Type B pancreatic cell (in vitro differentiated cells): ENCODE data around the gene WNT3. TPM values are rescaled to one million over a fixed set of nuclear protein-coding genes. Genes with fewer than 3 reads are reported as not detected.
A peak's percentile ranks its signal among the peaks of the same experiment; 100 is the strongest.

ENCODE experiments used
- DNase-seq: peaks from one replicate; pipeline ENCODE4 v3.0.0; 2021; ENCODE audit warnings: mixed read lengths; ENCODE audit not compliant: unreplicated experiment; ENCODE audit errors: extremely low spot score
- H3K27ac Mint-ChIP-seq: 2 replicates; pipeline ENCODE4 v1.8.0; 2021; ENCODE audit warnings: mild to moderate bottlenecking, mixed read lengths
- H3K27me3 Mint-ChIP-seq: 2 replicates; pipeline ENCODE4 v1.8.0; 2021; ENCODE audit warnings: mixed read lengths
- H3K36me3 Mint-ChIP-seq: 2 replicates; pipeline ENCODE4 v1.8.0; 2021; ENCODE audit warnings: mixed read lengths
- H3K4me1 Mint-ChIP-seq: one replicate; pipeline ENCODE4 v1.8.0; 2021; ENCODE audit warnings: mixed read lengths; ENCODE audit not compliant: unreplicated experiment
- H3K4me3 Mint-ChIP-seq: 2 replicates; pipeline ENCODE4 v1.8.0; 2021; ENCODE audit warnings: mild to moderate bottlenecking, mixed read lengths
- H3K9me3 Mint-ChIP-seq: 2 replicates; pipeline ENCODE4 v1.8.0; 2021; ENCODE audit warnings: mixed read lengths
- CTCF ChIP-seq: fragments of 200-600 bp; sonication (generic); conservative IDR thresholded peaks from 2 replicates; pipeline ENCODE4 v1.5.0; 2021; ENCODE audit warnings: antibody characterized with exemption, mild to moderate bottlenecking
- total RNA-seq: library from RNA; stranded (reverse); gene quantifications from 2 replicates; pipeline ENCODE4 v1.2.1, GENCODE V29; 2021; ENCODE audit warnings: low replicate concordance

WNT3 gene
- total RNA-seq, 1 donor from 2014 or later: 14.1 TPM

- H3K36me3 Mint-ChIP-seq: peaks cover 4% of the 10 kb centered on the region
- peaks cover 39% of the 10 kb centered on the region for H3K27me3 Mint-ChIP-seq
- peak overlapping the region; percentile 63 for H3K4me3 Mint-ChIP-seq
- H3K4me1 Mint-ChIP-seq: peaks cover 52% of the 10 kb centered on the region
- H3K27ac Mint-ChIP-seq: peak overlapping the region; percentile 37
- no peaks in the 10 kb centered on the region for H3K9me3 Mint-ChIP-seq
- TF ChIP-seq CTCF: no peak
- no peak for DNase-seq
Observed at GRCh38 chr17:46814446-46814845, 4.0 kb downstream of the WNT3 start.

- Mint-ChIP-seq H3K4me3 (peak overlapping the region; percentile 63), H3K36me3 (peaks cover 4% of the 10 kb centered on the region), H3K27me3 (peaks cover 36% of the 10 kb centered on the region), H3K9me3 (no peaks in the 10 kb centered on the region), H3K27ac (peak overlapping the region; percentile 37), H3K4me1 (peaks cover 57% of the 10 kb centered on the region)
- TF ChIP-seq CTCF: no peak
- no peak for DNase-seq
Observed at GRCh38 chr17:46813920-46814319, 4.6 kb downstream of the WNT3 start.

DNA sequence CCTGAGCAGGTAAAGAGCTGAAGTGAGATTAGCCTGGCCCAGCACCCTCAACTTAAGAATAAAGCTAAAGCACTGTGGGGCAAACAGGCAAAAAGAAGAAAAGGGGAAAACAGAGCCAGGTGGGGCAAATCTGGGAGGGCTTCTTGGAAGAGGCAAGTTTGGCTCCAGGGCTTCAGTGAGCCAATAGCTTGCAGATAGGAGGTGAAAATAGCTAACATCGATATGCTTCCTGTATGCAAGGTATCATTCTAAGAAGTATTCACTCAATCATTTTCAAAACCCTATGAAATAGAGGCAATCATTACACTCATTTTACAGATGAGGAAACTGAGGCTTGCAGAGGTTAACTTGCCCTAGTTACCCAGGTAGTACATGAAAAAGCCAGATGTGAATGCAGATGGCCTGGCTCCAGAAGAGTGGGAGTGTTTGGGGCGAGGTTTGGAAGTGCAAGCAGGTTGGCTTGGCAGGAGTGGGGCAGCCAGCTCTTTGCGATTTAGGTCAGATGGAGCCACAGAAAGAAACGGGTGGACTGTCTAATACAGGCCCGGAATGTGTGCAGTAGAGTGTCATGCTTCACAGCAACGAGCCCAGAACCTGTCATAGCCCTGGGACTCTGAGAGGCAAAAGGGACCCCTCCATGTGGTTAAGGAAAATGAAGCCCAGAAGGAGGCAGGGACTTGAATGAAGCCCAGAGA, 5.7 kb downstream of the WNT3 start:
- H3K4me1 Mint-ChIP-seq: peaks cover 64% of the 10 kb centered on the region
- H3K36me3 Mint-ChIP-seq: peaks cover 4% of the 10 kb centered on the region
- DNase-seq: no peak
- peaks cover 28% of the 10 kb centered on the region for H3K27me3 Mint-ChIP-seq
- TF ChIP-seq CTCF: no peak
- peak overlapping the region; percentile 57 for H3K4me3 Mint-ChIP-seq
- no peaks in the 10 kb centered on the region for H3K9me3 Mint-ChIP-seq
- H3K27ac Mint-ChIP-seq: peak overlapping the region; percentile 62

- peak overlapping the region; percentile 55 for H3K4me3 Mint-ChIP-seq
- peaks cover 4% of the 10 kb centered on the region for H3K36me3 Mint-ChIP-seq
- no peak for TF ChIP-seq CTCF
- H3K4me1 Mint-ChIP-seq: peaks cover 61% of the 10 kb centered on the region
- peaks cover 21% of the 10 kb centered on the region for H3K27me3 Mint-ChIP-seq
- DNase-seq: no peak
- H3K9me3 Mint-ChIP-seq: no peaks in the 10 kb centered on the region
- H3K27ac Mint-ChIP-seq: peak overlapping the region; percentile 62
Observed at GRCh38 chr17:46811978-46812583, 6.4 kb downstream of the WNT3 start.

DNA sequence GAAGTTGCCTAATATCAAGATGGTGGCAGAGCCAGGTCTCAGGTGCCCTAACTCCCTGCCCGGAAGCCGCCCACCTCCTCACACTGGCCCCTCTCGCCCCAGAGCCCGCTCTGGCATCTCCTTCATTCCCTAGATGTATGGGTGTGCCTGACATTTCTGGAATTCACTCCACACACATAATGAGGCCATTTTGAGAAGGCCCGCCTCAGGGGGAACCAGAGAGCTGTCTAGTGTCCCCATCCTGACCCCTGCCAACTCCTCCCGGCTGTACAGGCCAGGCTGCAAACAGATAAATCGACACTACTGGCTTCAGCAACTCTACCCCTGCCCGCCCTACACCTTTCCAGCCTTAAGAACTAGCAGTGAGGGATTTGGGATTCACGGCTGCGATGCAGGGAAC, 7.7 kb downstream of the WNT3 start:
- no peaks in the 10 kb centered on the region for H3K9me3 Mint-ChIP-seq
- H3K27ac Mint-ChIP-seq: peak overlapping the region; percentile 86
- H3K4me1 Mint-ChIP-seq: peaks cover 51% of the 10 kb centered on the region
- no peak for TF ChIP-seq CTCF
- no peak for DNase-seq
- H3K36me3 Mint-ChIP-seq: peaks cover 4% of the 10 kb centered on the region
- H3K4me3 Mint-ChIP-seq: peak overlapping the region; percentile 82
- peaks cover 9% of the 10 kb centered on the region for H3K27me3 Mint-ChIP-seq
